Left ventricle myocardium inferior (tissue), 1 donor: Measurements from ENCODE around the gene UMOD. TPM values are rescaled to one million over a fixed set of nuclear protein-coding genes. Genes with fewer than 3 reads are reported as not detected.
A peak's percentile ranks its signal among the peaks of the same experiment; 100 is the strongest.

Experiments
- DNase-seq: peaks from one replicate; pipeline ENCODE4 v3.0.0-alpha.2; 2020
- H3K27ac ChIP-seq: fragments of 200-600 bp; replicated peaks from 2 replicates; pipeline ENCODE4 v1.8.0; 2021
- H3K27me3 ChIP-seq: fragments of 200-600 bp; 2 replicates; pipeline ENCODE4 v1.8.0; 2021; ENCODE audit warnings: low read depth
- H3K36me3 ChIP-seq: fragments of 200-600 bp; 2 replicates; pipeline ENCODE4 v1.8.0; 2021
- H3K4me1 ChIP-seq: fragments of 200-600 bp; 2 replicates; pipeline ENCODE4 v1.8.0; 2021
- H3K4me3 ChIP-seq: fragments of 200-600 bp; 2 replicates; pipeline ENCODE4 v1.8.0; 2021; ENCODE audit warnings: mild to moderate bottlenecking, moderate library complexity
- H3K9me3 ChIP-seq: fragments of 200-600 bp; replicated peaks from 2 replicates; pipeline ENCODE4 v1.8.0; 2021
- CTCF ChIP-seq: fragments of 200-600 bp; IDR thresholded peaks from 2 replicates; pipeline ENCODE4 v1.8.0; 2021; ENCODE audit warnings: antibody characterized with exemption, mild to moderate bottlenecking, borderline replicate concordance
- intact Hi-C: fragments of 100-400 bp; cut with micrococcal nuclease; formaldehyde crosslinking; loops from one replicate; pipeline ENCODE4 v1.11.0; 2022
- total RNA-seq: library from RNA; stranded (reverse); fragmentation: NEBNext Ultra II Directional; extraction: Animal tissue kit (Norgen Biotek cat#: 25700); gene quantifications from one replicate; pipeline ENCODE4 v1.2.1, GENCODE V29; 2021
- donor health status: DM: no; HTN: yes; CAD: no; lungs with severe emphysema.

UMOD gene
- total RNA-seq, 1 donor from 2014 or later = not detected

DNA sequence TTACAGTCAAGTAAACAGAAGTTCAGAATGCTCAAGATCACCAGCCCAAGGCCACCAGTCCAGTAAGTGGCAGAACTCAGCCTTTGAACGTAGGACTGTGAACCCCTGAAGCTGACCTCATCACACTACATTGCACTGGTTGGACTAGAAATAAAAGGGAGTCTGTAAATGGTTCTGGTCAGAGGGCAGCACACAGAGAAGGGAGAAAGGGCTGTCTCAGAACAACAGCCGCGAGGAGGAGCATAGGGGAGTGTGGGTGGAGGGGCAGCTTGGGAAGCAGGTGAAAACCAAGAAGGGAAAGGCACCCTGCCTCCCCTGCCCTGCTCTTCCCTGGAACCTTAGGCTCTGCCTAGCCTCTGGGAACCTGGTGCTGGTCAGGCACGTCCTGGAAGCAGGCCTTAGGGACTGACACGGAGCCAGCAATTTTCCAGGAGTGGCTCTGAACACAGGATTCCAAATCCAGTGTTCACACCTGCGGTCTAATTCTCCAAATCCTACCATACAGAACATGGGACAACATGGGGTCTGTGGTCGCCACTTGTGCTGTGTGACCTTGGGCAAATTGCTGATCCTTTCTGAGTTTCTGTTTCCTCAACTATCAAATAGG lies 45.1 kb upstream of the UMOD start:
- Histone ChIP-seq H3K27ac (no peak overlapping the region), H3K9me3 (no peaks in the 10 kb centered on the region), H3K4me1 (peaks cover 5% of the 10 kb centered on the region), H3K27me3 (no peaks in the 10 kb centered on the region), H3K4me3 (no peak overlapping the region), H3K36me3 (no peaks in the 10 kb centered on the region)
- DNase-seq = no peak
- TF ChIP-seq CTCF = no peak
- intact Hi-C loops = no loop called here

- TF ChIP-seq CTCF = no peak
- H3K36me3 ChIP-seq = no peaks in the 10 kb centered on the region
Measured at GRCh38 chr16:20396846-20397467, 44.4 kb upstream of the UMOD start.

DNA sequence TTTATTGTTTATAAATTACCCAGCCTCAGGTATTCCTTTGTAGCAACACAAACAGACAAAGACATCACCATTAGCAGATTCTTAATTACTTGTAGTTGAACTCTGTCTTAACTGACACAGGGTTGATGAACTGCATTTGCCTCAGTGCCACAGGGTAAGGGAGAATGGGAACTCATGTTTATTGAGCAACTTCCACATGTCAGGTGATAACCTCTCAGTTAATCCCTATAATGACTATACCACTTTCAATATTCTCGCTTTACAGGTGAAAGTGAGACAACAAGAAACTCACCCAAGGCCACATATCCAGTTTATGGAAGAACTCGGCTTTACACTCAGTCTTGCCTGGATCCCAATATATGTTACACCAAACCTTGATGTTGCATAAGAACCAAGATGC lies 43.4 kb upstream of the UMOD start:
- TF ChIP-seq CTCF = no peak
- intact Hi-C loops = no loop called here
- H3K4me3 ChIP-seq = no peak overlapping the region
- peaks cover 5% of the 10 kb centered on the region for H3K4me1 ChIP-seq
- H3K36me3 ChIP-seq = no peaks in the 10 kb centered on the region
- no peak for DNase-seq
- H3K27me3 ChIP-seq = no peaks in the 10 kb centered on the region
- no peak overlapping the region for H3K27ac ChIP-seq
- no peaks in the 10 kb centered on the region for H3K9me3 ChIP-seq

More at GRCh38 chr16:20396846-20397467, 44.4 kb upstream of the UMOD start:
- Histone ChIP-seq H3K4me3 (no peak overlapping the region), H3K4me1 (peaks cover 5% of the 10 kb centered on the region), H3K9me3 (no peaks in the 10 kb centered on the region), H3K27ac (no peak overlapping the region), H3K27me3 (no peaks in the 10 kb centered on the region)
- intact Hi-C loops = no loop called here
- DNase-seq = no peak

- Histone ChIP-seq H3K27me3 (no peaks in the 10 kb centered on the region), H3K36me3 (no peaks in the 10 kb centered on the region), H3K4me1 (peaks cover 5% of the 10 kb centered on the region), H3K4me3 (no peak overlapping the region), H3K9me3 (no peaks in the 10 kb centered on the region), H3K27ac (peak overlapping the region; percentile 3)
- no peak for TF ChIP-seq CTCF
- intact Hi-C loops = no loop called here
- no peak for DNase-seq
Measured at GRCh38 chr16:20393801-20394577, 41.5 kb upstream of the UMOD start.

DNA sequence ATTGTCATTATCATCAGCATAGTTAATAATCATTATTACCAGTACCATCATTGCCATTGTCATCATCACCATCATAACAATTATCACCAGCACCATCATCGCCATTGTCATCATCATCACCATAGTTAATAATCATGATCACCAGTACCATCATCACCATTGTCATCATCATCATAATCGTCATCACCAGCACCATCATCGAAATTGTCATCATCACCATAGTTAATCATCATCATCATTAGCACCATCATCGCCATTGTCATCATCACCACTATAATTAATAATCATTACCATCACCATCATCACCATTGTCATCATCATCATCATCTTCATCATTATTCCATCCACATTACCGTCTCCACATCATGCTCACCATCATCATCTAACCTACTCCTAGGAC lies 38.5 kb upstream of the UMOD start:
- H3K27me3 ChIP-seq = peaks cover 5% of the 10 kb centered on the region
- no peak for TF ChIP-seq CTCF
- intact Hi-C loops = no loop called here
- no peak overlapping the region for H3K4me3 ChIP-seq
- no peak for DNase-seq
- H3K36me3 ChIP-seq = no peaks in the 10 kb centered on the region
- H3K27ac ChIP-seq = no peak overlapping the region
- H3K9me3 ChIP-seq = no peaks in the 10 kb centered on the region
- H3K4me1 ChIP-seq = peaks cover 5% of the 10 kb centered on the region
